CD4-positive, alpha-beta T cell treated with Interferon alpha-2 for 1 hour (primary cell): Measurements from ENCODE around the gene SMIM9.
A peak's percentile ranks its signal among the peaks of the same experiment; 100 is the strongest.
"Not testable (repeated sequence)": the region's sequence is repeated elsewhere in the genome, so short reads cannot be mapped to it uniquely, and the experiment has no call there.

Experiments
- DNase-seq, 2 donors: peaks; one replicate each; pipeline ENCODE4 v3.0.0-alpha.2; 2020 to 2022

The SMIM9 gene

DNA sequence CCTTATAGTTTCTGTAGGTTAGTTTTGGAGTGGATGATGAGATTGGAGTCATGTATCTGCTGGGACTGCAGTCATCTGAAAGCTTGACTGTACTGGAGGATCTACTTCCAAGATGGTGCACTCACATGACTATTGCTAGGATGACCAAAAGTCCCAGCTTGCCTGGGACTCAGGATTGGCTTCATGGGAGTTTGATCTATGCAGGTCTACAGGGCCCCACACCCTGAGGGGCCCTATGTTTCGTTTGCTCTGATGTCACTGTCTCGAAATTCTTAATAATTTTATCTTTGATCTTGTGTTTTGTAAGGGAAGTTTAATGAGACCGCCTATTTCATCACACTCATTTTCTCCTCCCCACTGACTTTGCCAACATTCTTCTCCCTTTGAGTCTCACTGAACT, at the start of gene SMIM9:
SMIM9 (minus strand) TSS at position 101 of the 400 bp plus-strand sequence. CDS start 3,806 bp downstream, outside the sequence.
- DNase-seq, result no peak

DNA sequence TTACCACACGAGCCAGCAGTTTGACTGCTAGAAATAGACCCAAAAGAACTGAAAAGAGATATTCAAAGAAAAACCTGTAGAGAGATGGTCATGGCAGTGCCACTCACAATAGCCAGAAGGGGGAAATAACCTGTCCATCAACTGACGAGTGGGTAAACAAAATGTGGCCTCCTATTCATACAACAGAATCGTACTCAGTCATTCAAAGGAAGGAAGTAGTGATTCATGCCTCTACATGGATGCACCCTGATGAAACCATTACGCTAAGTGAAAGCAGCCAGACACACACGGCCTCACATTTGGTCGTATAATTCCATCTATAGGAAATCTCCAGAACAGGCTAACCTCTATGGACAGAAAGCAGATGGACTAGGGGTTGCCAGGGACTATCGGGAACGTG, 49.6 kb upstream of the SMIM9 start:
- DNase-seq, result not testable (repeated sequence)

DNA sequence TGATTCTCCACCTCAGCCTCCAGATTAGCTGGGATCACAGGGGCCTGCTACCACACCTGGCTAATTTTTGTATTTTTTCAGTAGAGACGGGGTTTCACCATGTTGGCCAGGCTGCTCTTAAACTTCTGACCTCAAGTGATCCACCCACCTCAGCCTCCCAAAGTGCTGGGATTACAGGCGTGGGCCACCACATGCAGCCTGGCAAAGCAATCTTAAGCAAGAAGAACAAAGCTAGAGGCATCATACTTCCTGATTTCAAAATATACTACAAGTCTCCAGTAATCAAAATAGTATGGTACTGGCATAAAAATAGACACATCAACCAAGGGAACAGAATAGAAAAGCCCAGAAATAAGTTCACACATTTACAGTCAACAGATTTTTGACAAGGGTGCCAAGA, 38.9 kb upstream of the SMIM9 start:
- DNase-seq, result no peak

DNA sequence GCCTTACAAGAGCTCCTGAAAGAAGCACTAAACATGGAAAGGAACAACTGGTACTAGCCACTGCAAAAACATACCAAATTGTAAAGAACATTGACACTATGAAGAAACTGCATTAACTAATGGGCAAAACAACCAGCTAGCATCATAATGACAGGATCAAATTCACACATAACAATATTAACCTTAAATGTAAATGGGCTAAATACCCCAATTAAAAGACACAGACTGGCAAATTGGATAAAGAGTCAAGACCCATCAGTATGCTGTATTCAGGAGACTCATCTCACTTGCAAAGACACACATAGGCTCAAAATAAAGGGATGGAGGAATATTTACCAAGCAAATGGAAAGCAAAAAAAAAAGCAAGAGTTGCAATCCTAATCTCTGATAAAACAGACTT, 34.1 kb upstream of the SMIM9 start:
- DNase-seq, result not testable (repeated sequence)

DNA sequence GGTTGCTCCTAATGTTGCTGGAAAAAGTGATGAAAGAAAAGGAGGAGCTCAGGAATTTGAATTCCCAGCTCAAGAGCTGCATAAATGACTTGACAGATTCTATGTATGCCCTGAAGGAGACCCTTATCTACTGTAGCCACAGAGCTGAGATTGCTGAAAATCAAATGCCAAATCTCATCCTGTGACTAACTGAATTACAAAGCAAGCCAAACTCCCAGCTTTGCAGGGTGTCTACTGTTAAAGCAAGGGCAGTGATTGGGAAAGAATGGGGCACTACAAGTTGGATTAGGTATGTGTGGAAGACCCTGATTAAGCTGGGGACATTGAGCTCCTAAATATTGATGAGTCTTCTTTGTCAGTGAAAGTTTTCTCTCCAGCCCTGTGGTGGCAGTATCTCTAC, 20.8 kb upstream of the SMIM9 start:
- DNase-seq, result no peak

DNA sequence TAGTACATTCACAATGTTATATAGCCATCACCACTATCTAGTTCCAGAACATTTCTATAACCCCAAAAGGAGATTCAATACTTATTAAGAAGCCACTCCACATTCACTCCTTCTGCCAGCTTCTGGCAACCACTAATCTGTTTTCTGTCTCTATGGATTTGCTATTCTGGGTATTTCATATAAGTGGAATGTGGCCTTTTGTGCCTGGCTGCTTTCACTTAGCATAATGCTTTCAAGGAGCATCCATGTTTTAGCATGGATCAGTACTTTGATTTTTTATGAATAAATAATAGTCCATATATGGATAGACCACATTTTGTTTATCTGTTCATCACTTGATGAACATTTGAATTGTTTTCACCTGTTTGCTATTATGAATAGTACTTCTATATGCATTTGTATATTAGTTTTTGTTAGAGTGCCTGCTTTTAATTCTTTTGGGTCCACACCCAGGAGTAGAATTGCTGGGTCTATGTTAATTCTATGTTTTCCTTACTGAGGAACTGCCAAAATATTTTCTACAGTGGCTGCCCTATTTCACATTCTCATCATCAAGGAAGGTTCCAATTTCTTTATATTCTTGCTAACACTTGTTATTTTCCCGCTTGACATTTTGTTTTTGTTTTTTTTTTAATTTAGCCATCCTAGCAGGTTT, 16.6 kb upstream of the SMIM9 start:
- no peak for DNase-seq

DNA sequence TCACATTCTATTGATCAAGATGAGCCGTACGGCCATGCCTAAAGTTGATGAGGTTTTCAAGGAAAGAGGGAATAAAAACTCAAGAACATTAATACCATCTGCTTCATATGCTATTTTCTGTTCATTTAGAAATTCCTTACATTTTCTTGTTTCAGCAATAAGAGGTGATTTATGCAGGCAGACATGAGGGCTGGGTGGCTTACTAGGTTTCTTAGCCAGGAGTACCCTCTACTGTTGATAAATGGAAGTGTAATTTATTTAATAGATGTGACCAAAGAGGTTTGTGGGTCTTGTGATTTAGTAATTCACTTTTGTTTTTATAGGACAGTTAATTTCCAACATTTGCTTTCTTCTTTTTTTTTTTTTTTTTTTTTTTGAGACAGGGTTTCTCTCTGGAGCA, 6.4 kb upstream of the SMIM9 start:
- peak in 1 of 2 donors; percentile 59 for DNase-seq

DNA sequence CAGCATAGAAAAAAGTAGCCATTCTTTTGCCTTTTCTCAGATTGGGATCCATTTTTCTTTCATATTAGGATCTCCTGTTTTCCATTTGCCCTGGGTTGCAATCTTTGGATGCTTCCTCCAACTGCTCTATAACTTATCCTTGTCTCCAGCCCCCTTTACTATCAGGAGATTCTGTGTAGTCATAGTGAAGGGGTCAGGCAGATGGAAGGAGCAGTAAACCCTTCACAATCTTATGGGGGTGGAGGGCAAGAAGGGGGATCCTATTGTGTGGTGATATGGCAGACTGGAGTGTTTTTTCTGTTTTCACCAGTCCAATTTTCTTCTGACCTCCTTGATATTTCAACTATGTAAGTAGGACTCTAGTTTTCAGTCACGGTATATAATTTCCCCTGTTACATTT, 1.7 kb upstream of the SMIM9 start:
- no peak for DNase-seq

DNA sequence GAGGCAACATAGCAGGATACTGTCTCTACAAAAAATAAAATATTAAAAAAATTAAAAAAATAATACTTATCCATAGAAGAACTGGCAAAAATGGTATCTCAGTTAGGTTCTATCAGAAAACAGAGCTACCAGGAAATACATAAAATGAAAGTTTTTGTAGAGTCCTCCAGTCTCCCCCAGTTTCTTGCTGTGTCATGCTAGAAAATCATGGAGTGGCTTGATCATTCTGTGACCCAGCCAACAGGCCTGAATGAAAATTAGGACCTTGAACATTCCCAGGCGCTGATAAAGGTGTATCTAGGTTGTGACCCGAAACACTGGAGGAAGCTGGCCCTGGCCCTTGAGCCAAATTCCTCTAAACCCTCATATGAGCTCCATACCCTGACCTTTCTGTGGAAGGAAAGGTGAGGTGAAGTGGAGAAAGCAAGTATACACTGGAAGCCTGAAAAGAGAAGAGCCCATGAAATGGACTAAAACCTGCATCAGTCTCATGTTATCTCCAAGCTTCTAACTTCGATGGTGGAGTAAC, 652 bp downstream of the SMIM9 start:
- no peak for DNase-seq

DNA sequence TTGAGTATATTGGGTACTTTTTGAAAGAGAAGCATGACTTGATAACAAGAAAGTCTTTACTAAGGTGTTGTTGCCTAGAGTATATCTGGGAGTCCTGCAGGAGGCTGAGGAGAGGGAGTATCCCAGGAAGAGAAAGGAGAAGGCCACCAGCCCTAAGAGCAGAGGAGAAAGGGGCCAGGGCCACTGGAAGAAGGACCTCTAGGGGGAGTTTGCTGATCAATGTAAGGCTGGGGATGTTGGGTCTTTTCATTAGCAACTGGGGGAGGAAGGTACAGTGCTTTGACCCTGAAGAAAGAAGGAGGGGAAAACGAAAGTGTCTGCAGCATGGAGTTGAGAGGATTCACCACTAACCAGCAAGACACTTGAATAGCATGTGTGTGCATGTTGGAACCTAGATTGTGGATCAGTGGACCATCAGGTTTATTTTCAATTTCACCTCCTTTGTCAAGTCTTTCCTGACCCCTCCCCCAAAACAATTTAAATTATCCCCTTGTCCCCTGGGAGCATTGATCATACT, 4.5 kb downstream of the SMIM9 start:
- no peak for DNase-seq

DNA sequence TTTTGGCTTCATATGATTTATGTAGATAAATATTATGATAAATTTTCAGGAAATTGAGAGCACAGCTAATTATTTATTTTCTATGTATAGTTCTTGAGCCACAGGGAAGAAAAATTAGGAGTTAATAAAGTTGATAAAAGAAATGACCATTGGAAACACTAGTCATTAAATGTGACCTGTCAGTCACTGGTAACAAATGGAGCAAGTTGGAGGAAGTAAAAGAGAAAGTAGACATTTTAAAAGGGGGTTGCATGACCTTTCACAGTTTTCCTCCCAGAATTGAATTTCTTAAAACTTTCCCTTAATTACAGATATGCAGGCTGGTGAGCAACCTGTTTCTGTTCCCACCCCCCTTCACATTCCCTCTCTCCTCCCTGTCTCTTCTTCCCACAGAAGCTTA, 5.3 kb downstream of the SMIM9 start:
- no peak for DNase-seq

DNA sequence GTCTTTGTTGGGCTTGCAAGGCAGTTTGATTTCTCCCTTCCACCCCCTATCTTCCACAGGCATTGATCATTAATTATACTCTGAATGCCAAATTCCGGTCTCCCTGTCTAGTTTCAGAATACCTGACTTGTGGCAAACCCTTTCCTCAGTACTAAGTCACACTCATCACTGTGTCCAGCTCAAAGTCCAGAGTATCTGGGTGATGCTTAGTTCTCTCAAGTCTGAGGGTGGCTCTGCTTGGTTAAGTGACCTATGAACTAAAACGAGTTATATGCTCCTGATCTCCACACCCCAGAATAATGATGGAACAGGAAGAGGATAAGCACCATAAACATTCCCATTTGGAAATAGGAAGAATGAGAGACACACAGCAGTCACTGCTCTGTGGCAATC, 6.5 kb downstream of the SMIM9 start:
- no peak for DNase-seq

DNA sequence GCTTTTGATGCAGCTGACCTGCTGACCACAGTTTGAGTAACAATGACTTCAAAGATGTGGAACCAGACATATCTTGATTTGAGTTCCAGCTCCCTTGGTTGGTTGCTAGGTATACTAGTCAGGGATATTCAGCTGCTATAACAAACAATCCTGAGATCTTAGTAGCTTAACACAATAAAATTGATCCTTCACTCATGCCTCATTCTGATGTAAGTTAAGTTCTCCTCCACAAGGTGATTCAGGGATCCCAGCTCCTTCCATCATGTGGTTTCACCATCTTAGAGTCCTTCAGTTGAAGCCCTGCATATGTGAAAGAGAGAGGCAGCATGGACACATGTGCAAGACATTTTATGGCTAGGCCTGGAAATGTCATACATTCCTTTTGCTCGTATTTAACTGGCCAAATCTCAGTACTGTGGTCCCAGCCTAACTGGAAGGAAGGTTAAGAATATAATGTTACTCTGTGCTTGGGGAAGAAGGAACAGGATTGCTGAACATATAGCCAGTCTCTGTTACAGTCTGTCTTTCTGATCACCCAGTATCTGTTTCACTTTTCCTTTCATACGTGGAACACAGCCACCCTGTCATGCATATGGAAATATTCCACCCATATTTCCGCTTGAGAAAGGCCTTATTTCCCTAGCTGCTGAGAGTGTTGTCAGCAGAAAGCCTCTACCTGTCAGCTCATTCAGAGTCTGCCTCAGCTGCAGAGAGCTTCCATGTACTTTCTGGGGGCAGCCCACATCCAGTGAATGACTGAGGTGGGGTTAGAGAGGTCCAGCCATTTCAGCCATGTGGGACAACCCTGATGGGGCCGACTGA, 7.1 kb downstream of the SMIM9 start:
- peak in 1 of 2 donors; percentile 41 for DNase-seq

DNA sequence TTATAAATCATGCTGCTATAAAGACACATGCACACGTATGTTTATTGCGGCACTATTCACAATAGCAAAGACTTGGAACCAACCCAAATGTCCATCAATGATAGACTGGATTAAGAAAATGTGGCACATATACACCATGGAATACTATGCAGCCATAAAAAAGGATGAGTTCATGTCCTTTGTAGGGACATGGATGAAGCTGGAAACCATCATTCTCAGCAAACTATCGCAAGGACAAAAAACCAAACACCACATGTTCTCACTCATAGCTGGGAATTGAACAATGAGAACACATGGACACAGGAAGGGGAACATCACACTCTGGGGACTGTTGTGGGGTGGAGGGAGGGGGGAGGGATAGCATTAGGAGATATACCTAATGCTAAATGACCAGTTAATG, 8.9 kb downstream of the SMIM9 start:
- DNase-seq, result not testable (repeated sequence)

DNA sequence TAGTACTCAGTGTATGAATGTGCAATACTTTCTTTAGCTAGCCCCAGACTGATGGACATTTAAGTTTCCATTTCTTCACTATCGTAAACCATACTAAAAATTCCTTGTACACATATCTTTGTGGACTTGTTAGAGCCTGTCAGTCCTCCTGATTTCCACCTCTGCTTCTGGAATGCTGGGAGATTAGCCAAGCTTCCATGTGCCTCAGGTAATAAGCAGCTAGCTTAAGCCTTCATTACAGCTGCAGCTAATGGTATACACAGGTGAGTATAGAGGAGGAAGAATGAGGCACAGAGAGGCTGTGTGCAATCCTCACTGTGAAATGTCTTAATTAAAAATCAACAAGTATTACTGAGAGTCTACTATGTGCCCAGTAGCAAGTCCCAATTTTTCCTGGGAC, 9.8 kb downstream of the SMIM9 start:
- no peak for DNase-seq

DNA sequence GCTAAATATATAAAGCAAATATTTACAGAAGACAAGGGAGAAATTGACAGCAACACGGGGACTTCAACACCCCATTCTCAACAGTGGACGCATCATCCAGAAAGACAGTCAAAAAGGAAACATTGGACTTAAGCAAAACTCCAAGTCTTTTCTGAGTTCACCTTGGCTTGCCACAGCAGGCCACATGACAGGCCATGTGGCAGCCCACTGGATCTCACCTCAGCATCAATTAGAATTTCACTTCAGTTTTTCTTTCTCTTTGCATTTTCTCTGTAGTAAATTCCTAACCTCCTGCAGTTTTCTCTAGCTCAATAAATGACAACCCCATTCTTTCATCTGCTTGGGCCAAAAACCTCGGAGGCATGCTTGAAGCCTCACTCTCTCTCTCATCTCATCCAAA, 12.4 kb downstream of the SMIM9 start:
- DNase-seq, result no peak

DNA sequence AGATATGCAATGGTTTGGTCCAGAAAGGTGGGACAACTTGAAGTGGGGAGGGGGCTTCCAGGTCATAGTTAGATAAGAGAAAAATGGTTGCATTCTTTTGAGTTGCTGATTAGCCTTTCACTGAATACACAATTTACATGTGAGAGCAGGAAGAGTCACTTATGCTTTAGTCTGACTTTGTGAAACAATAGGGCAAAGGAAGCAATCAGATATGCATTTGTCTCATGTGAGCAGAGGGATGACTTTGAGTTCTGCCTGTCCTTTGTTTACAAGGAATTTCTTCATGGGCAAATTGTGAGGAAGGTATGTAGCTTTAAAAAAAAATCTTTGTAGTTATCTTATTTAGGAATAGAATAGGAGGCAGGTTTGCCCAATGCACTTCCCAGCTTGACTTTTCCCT, 12.9 kb downstream of the SMIM9 start:
- DNase-seq, result no peak

DNA sequence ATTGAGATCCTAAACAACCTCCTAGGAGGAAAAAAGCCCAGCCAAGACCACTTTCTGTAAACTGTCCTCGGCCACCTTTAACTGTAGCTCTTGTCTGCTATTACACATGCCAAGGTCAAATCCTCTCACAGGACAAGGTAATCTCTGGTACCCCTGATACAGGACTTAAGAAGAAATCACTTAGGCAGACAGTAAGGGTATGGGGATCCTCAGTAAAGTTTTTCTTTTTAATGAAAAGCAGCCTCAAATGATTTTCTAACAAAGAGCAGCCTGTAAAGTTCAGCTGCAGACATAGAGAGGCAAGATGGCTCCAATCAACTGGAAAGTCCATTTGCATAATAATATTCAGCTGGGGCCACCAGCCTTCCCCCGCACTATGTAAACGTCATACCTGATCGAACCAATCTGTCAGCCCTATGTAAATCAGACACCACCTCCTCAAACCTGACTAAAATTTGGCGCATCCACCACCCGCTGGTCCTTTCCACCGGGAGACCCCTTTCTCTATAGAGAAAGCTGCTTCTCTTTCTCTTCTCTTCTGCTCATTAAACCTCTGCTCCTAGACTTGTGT, 14.6 kb downstream of the SMIM9 start:
- no peak for DNase-seq

DNA sequence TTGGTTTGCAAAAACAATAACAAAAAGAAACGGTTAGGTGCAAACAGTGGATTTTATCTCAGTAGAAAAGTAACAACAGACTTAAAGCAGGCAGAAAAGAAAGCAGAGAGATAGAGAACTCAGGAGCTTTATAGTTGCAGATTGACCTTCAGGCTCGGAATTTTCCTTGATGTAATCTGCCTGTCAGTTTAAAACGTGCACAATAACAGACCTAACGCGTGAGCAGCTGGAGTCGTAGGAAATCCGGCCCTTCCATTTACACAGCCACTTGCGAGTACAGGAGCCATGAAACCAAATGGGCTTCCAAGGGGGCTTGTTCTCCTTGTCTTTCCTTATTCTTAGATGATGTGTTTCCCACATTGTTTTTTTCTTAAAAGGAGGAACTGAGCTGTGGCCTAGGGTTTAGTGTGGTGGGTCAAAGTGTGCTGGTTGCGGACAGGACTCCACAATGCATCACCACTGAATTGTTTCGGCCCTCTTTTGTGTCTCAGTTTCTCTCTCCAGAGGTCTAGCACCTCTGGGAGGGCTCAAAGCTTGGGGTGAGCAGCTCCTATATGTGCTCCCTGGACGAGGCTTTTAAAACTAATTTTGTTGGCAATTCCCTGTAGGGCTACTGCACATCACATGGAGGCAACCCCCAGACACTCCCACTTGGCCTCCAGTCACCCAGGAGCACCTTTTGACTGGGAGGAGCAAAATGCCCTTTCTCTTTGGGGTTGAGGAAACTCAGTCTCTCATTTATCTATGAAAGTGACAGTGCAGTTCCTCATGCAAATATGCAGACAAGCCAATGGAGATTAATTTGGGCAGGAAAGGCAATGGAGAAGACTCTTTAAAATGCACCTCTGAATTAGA, 15.3 kb downstream of the SMIM9 start:
- no peak for DNase-seq

DNA sequence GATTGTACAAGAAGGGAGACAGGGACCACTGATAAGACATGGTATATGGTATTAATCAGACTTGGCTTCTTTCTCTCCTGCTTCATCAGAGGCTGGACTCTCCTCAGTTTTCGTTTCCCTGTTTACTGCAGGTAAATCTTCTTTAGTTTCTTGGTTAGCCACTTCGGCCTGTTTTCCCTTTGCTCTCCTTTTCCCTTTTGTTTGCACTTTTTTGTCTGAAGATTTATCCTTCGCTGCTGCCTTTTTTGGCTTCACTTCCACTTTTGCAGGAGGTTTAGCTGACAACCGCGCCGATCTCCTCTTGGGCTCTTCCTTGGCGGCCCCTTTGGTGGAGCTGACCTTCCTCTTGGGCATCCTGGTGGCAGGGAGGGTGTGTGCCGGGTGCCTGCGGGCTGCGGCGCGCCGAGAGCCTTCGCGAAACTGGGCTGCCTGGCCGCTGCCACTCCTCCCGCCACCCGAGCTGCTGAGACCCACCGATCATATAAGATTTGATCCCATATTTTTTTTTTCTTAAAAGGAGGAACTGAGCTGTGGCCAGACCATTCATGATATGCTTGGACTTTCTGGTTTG, 17.3 kb downstream of the SMIM9 start:
- not testable (repeated sequence) for DNase-seq

DNA sequence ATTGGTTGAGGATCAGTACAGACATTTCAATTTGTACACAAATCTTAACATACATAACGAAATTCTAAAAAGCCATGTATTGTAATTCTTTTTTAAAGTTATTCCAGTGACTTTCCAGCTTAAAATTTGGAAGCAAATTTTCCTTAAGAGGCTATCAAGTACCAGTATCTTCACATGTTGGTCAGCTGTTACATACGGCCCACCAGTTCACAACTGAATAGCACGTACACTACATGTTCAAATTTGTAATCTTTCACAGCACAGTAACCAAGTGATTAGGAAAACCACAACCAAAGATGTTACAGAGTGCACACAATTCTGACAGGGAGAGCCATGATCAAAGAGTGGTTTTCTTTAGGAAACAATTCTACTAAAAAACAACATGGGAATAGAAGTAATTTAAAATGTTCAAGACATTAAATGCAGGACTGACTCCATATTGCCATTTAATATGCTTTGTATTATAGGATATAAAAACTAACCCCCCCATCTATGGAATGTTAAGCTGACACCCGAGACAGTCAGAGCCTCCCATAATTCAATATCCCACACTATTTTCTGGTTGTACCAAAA, 18.1 kb downstream of the SMIM9 start:
- DNase-seq, result not testable (repeated sequence)

DNA sequence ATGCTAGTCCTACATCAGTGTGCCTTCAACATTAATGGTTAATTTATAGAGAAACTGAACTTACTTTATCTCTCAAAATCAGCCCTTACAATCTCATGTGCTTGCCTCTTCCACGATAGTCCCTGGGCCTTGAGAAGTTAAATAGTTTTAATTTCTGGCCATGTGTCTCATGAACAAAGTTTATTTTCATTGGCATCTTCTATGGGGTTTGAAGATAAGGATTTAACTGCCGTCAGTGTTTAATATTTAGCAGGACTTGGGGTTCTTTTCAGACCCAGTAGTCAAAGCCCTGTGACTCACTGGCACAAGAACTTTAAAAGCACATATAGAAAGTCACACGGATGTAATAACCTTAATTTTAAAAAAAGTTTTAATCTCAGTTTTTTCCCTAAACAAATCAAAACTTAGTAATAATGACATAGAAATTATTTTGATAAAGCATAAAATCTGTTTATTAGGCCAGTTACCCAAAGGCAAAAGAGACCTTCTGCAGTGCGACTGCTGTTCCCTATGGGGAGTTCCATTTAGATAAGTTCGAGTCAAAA, 19.1 kb downstream of the SMIM9 start:
- DNase-seq, result no peak
